ENCODE results near the gene TTC19.
A peak's percentile ranks its signal among the peaks of the same experiment; 100 is the strongest.

The TTC19 gene

DNA sequence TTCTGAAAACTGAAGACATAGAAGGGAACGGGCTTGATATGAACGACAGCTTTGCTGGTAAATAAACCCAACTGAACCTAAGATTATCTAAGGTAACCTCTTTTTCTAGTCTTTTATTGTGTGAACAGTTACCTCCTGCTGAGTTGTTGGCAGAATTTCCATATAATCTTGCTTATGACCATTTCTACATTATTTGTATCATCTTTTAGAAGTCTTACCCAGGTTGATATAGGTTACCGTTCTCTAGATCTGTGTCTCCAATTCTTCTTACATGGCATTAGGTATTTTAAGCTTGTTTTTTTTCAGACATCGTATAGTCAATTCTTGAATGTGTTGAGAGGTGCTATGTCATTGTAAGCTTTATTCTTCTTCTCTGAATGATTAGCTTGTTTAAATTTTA, 24.3 kb downstream of the TTC19 start:
- Mint-ChIP-seq H3K27ac (ENCODE audit: low read depth) (no peak overlapping the region), H3K27me3 (no peaks in the 10 kb centered on the region), H3K4me1 (peaks cover 13% of the 10 kb centered on the region), H3K4me3 (no peak overlapping the region), H3K36me3 (ENCODE audit: insufficient read depth) (peaks cover 59% of the 10 kb centered on the region), H3K9me3 (no peaks in the 10 kb centered on the region)
- DNase-seq (ENCODE audit: low spot score in 2 of 2) (no peak), ATAC-seq (replicated peaks; ENCODE audit: extremely low read depth, poor library complexity, severe bottlenecking) (no peak)

GRCh38 chr17:16025202-16025601, 25.6 kb downstream of the TTC19 start:
- ATAC-seq (replicated peaks; ENCODE audit: extremely low read depth, poor library complexity, severe bottlenecking), result no peak
- no peaks in the 10 kb centered on the region for H3K9me3 Mint-ChIP-seq
- peaks cover 10% of the 10 kb centered on the region for H3K4me1 Mint-ChIP-seq
- no peak overlapping the region for H3K4me3 Mint-ChIP-seq
- no peak overlapping the region for H3K27ac Mint-ChIP-seq (ENCODE audit: low read depth)
- peaks cover 65% of the 10 kb centered on the region for H3K36me3 Mint-ChIP-seq (ENCODE audit: insufficient read depth)
- no peak for DNase-seq (ENCODE audit: low spot score in 2 of 2)
- H3K27me3 Mint-ChIP-seq, result no peaks in the 10 kb centered on the region

GRCh38 chr17:16026895-16027294, 27.3 kb downstream of the TTC19 start:
- no peaks in the 10 kb centered on the region for H3K9me3 Mint-ChIP-seq
- H3K4me1 Mint-ChIP-seq, result peaks cover 8% of the 10 kb centered on the region
- H3K27me3 Mint-ChIP-seq, result no peaks in the 10 kb centered on the region
- H3K4me3 Mint-ChIP-seq, result no peak overlapping the region
- no peak for DNase-seq (ENCODE audit: low spot score in 2 of 2)
- no peak for ATAC-seq (replicated peaks; ENCODE audit: extremely low read depth, poor library complexity, severe bottlenecking)
- peak overlapping the region; percentile 63 for H3K27ac Mint-ChIP-seq (ENCODE audit: low read depth)
- H3K36me3 Mint-ChIP-seq (ENCODE audit: insufficient read depth), result peaks cover 71% of the 10 kb centered on the region

- H3K4me1 Mint-ChIP-seq, result peaks cover 8% of the 10 kb centered on the region
- H3K27me3 Mint-ChIP-seq, result no peaks in the 10 kb centered on the region
- peak overlapping the region; percentile 63 for H3K27ac Mint-ChIP-seq (ENCODE audit: low read depth)
- DNase-seq (ENCODE audit: low spot score in 2 of 2), result no peak
- H3K36me3 Mint-ChIP-seq (ENCODE audit: insufficient read depth), result peaks cover 76% of the 10 kb centered on the region
- no peaks in the 10 kb centered on the region for H3K9me3 Mint-ChIP-seq
- ATAC-seq (replicated peaks; ENCODE audit: extremely low read depth, poor library complexity, severe bottlenecking), result peak; percentile 86
- H3K4me3 Mint-ChIP-seq, result no peak overlapping the region
These were observed 28.3 kb downstream of the TTC19 start for GRCh38 chr17:16027708-16028584.

- no peak overlapping the region for H3K4me3 Mint-ChIP-seq
- H3K4me1 Mint-ChIP-seq, result peaks cover 4% of the 10 kb centered on the region
- no peaks in the 10 kb centered on the region for H3K9me3 Mint-ChIP-seq
- H3K27ac Mint-ChIP-seq (ENCODE audit: low read depth), result no peak overlapping the region
- ATAC-seq (replicated peaks; ENCODE audit: extremely low read depth, poor library complexity, severe bottlenecking), result no peak
- peaks cover 81% of the 10 kb centered on the region for H3K36me3 Mint-ChIP-seq (ENCODE audit: insufficient read depth)
- no peak for DNase-seq (ENCODE audit: low spot score in 2 of 2)
- H3K27me3 Mint-ChIP-seq, result no peaks in the 10 kb centered on the region
These were observed 34.2 kb downstream of the TTC19 start for GRCh38 chr17:16033729-16034349.

- Mint-ChIP-seq H3K36me3 (ENCODE audit: insufficient read depth) (peaks cover 82% of the 10 kb centered on the region), H3K27me3 (no peaks in the 10 kb centered on the region), H3K27ac (ENCODE audit: low read depth) (no peak overlapping the region), H3K9me3 (no peaks in the 10 kb centered on the region), H3K4me3 (no peak overlapping the region), H3K4me1 (peaks cover 4% of the 10 kb centered on the region)
- DNase-seq (ENCODE audit: low spot score in 2 of 2) (no peak), ATAC-seq (replicated peaks; ENCODE audit: extremely low read depth, poor library complexity, severe bottlenecking) (no peak)
These were observed 36.6 kb downstream of the TTC19 start for GRCh38 chr17:16036261-16036660.

DNA sequence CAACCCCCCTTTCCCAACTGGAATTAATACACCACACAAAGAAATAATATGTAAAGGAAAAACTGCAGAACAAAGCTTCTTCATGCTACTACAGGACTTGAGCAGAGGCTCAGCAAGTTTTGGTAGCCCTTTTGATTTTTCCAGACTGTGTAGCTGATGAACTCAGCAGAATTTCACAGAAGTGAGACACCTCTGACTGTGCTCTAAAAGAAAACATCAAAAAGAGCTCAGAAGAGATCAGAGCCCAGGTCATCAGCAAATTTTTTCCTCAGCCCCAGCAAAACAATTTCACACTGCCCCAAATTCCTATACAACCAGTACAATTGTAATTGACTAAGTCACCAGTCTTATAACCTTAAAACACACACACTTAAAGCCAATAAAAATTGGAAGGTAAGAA, 38.0 kb downstream of the TTC19 start:
- ATAC-seq (replicated peaks; ENCODE audit: extremely low read depth, poor library complexity, severe bottlenecking) (no peak), DNase-seq (ENCODE audit: low spot score in 2 of 2) (no peak)
- H3K27me3 Mint-ChIP-seq, result no peaks in the 10 kb centered on the region
- no peaks in the 10 kb centered on the region for H3K9me3 Mint-ChIP-seq
- peak overlapping the region; percentile 80 for H3K27ac Mint-ChIP-seq (ENCODE audit: low read depth)
- peaks cover 77% of the 10 kb centered on the region for H3K36me3 Mint-ChIP-seq (ENCODE audit: insufficient read depth)
- H3K4me3 Mint-ChIP-seq, result no peak overlapping the region
- peaks cover 7% of the 10 kb centered on the region for H3K4me1 Mint-ChIP-seq

- H3K9me3 Mint-ChIP-seq, result no peaks in the 10 kb centered on the region
- no peak overlapping the region for H3K4me3 Mint-ChIP-seq
- DNase-seq (ENCODE audit: low spot score in 2 of 2) (no peak), ATAC-seq (replicated peaks; ENCODE audit: extremely low read depth, poor library complexity, severe bottlenecking) (no peak)
- H3K36me3 Mint-ChIP-seq (ENCODE audit: insufficient read depth), result peaks cover 70% of the 10 kb centered on the region
- peak overlapping the region; percentile 16 for H3K27ac Mint-ChIP-seq (ENCODE audit: low read depth)
- H3K27me3 Mint-ChIP-seq, result no peaks in the 10 kb centered on the region
- H3K4me1 Mint-ChIP-seq, result peaks cover 10% of the 10 kb centered on the region
These were observed 41.2 kb downstream of the TTC19 start for GRCh38 chr17:16040710-16041251.

- Mint-ChIP-seq H3K4me1 (peaks cover 14% of the 10 kb centered on the region), H3K9me3 (no peaks in the 10 kb centered on the region), H3K27ac (ENCODE audit: low read depth) (peak overlapping the region; percentile 59), H3K27me3 (no peaks in the 10 kb centered on the region), H3K4me3 (no peak overlapping the region), H3K36me3 (ENCODE audit: insufficient read depth) (peaks cover 68% of the 10 kb centered on the region)
- ATAC-seq (replicated peaks; ENCODE audit: extremely low read depth, poor library complexity, severe bottlenecking) (no peak), DNase-seq (ENCODE audit: low spot score in 2 of 2) (no peak)
These were observed 44.9 kb downstream of the TTC19 start for GRCh38 chr17:16044487-16044886.

DNA sequence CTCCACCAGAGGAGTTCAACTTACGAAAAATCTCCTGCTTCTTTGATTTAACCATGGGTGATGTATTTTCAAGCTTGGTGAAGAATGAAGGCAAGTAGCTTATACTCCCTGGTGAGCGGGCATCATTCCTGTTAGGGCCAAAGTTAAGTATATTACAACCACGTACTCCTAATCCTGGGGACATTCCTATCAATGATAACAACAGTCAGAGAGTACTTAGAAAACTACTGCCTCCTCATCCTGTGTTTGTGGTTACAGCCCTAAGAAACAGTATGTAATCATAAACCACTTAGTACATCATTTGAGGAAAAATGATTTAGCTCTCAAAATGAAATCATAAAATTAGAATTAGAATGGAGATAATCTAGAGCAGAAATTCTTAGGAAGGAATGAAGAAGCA, 47.3 kb downstream of the TTC19 start:
- peaks cover 64% of the 10 kb centered on the region for H3K36me3 Mint-ChIP-seq (ENCODE audit: insufficient read depth)
- H3K27me3 Mint-ChIP-seq, result no peaks in the 10 kb centered on the region
- no peak overlapping the region for H3K4me3 Mint-ChIP-seq
- peaks cover 14% of the 10 kb centered on the region for H3K4me1 Mint-ChIP-seq
- H3K27ac Mint-ChIP-seq (ENCODE audit: low read depth), result peak overlapping the region; percentile 19
- ATAC-seq (replicated peaks; ENCODE audit: extremely low read depth, poor library complexity, severe bottlenecking), result no peak
- H3K9me3 Mint-ChIP-seq, result no peaks in the 10 kb centered on the region
- DNase-seq (ENCODE audit: low spot score in 2 of 2), result no peak

DNA sequence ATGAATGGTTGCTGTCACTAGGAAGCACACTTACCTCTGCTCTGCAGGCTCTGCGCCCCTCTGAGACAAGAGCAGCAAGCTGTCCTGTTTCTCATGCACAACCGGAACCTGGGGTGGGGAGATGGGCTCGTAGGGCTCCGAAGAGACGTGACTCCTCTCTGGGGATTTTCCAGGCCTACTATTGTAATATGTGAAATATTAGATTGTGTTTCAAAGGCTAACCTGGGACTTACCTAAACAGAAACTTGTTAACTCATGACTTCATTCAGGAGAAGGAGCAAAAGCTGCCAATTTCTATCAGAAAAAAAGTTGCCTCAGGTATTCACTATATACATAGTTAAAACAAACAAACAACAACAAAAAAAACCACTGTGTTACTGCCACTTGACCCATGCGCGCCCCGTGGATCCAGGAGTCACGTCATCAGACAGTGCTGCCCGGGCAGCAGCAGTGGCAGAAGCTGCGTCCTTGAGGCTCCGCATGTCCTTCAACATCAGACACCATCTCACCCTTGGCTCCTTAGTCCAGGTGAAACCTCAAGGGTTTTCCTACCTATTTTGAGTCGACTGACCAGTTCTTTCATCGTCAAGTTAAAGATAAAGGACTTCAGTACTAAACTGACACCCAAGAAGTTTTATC, 49.3 kb downstream of the TTC19 start:
- Mint-ChIP-seq H3K27ac (ENCODE audit: low read depth) (no peak overlapping the region), H3K4me3 (no peak overlapping the region), H3K9me3 (no peaks in the 10 kb centered on the region), H3K27me3 (no peaks in the 10 kb centered on the region), H3K36me3 (ENCODE audit: insufficient read depth) (peaks cover 58% of the 10 kb centered on the region), H3K4me1 (peaks cover 26% of the 10 kb centered on the region)
- DNase-seq (ENCODE audit: low spot score in 2 of 2) (no peak), ATAC-seq (replicated peaks; ENCODE audit: extremely low read depth, poor library complexity, severe bottlenecking) (no peak)

DNA sequence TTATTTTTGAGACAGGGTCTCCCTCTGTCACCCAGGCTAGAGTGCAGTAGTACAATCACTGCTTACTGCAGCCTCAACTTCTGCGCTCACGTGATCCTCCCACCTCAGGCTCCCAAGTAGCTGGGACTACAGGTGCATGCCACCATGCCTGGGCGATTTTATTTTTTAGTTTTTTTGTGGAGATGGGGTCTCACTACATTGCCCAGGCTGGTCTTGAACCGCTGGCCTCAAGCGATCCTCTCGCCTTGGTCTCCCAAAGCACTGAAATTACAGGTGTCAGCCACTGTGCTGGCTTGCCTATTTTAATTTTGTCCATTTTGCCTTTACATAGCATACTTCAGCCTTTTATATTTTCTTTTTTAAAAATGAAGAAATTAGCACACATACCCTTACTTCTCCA, 51.2 kb downstream of the TTC19 start:
- Mint-ChIP-seq H3K27me3 (no peaks in the 10 kb centered on the region), H3K4me3 (no peak overlapping the region), H3K4me1 (peaks cover 38% of the 10 kb centered on the region), H3K27ac (ENCODE audit: low read depth) (peak overlapping the region; percentile 7), H3K9me3 (no peaks in the 10 kb centered on the region), H3K36me3 (ENCODE audit: insufficient read depth) (peaks cover 61% of the 10 kb centered on the region)
- DNase-seq (ENCODE audit: low spot score in 2 of 2), result no peak
- ATAC-seq (replicated peaks; ENCODE audit: extremely low read depth, poor library complexity, severe bottlenecking), result no peak

Data from central memory CD8-positive, alpha-beta T cell (primary cell).